GM12873 (cell line): ENCODE results near the gene KIFAP3.

Experiments
- TF ChIP-seq, protein P1 (sequence below): IDR thresholded peaks from 2 replicates; pipeline ENCODE4 v1.5.1; 2012; ENCODE audit warnings: low read depth, mild to moderate bottlenecking, moderate library complexity, low read length, control low read depth; ENCODE audit not compliant: insufficient read depth; ENCODE audit errors: missing control alignments

KIFAP3 gene

DNA sequence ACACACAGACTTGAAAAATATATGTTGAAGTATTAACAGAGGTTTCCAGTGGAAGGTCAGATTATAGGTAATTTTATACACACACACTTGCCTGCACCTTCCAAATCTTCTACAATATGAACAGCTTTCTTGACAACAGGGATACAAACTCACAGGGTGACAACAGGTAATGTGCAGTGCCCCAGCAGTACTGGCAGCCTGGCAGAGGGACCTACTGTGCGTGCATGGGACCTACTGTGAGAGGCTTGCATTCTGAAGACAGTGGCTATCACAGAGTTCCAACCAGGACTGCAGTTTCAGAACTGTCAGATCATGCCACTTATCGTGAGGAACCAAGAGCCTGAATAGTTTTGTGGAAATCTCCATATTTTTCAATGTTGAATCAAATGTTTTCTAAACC lies 184.6 kb downstream of the KIFAP3 start:
- TF ChIP-seq, protein P1, sequence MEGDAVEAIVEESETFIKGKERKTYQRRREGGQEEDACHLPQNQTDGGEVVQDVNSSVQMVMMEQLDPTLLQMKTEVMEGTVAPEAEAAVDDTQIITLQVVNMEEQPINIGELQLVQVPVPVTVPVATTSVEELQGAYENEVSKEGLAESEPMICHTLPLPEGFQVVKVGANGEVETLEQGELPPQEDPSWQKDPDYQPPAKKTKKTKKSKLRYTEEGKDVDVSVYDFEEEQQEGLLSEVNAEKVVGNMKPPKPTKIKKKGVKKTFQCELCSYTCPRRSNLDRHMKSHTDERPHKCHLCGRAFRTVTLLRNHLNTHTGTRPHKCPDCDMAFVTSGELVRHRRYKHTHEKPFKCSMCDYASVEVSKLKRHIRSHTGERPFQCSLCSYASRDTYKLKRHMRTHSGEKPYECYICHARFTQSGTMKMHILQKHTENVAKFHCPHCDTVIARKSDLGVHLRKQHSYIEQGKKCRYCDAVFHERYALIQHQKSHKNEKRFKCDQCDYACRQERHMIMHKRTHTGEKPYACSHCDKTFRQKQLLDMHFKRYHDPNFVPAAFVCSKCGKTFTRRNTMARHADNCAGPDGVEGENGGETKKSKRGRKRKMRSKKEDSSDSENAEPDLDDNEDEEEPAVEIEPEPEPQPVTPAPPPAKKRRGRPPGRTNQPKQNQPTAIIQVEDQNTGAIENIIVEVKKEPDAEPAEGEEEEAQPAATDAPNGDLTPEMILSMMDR = no peak

DNA sequence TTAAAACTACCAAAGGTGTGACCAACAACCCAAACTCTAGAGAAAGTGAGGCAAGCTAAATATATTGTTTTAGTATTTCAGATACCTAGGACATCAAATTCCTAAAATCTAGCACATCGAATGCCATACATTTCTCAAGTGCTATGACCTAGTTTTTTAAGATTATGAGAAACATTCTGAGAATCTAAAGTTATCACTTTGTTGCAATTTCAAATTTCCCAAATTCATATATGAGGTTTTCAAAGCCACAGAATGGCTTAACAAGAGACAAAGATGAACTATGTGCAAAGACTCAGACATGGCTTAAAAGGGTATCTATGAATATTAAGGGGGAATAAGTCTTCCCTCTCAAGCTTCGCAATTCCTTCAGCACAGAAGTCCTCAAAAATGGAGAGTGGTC lies 187.6 kb downstream of the KIFAP3 start:
- TF ChIP-seq, protein P1 = no peak

DNA sequence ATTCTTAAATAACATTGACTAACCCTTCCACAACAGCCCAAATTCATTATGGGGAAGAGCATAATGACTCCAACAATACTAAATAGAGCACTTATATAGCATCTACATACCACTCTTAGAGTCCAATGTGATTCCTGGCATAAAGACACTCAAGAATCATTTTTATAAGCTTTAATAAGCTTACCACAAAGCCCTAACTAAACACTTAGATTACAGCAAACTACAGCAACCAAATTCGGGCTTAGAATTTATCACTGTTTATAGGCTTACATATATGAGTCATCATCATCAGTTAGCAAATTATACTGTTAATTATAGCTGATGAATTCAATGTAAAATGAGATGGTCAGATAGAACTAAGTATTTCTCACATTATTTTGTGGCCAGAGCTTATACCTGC lies 188.1 kb downstream of the KIFAP3 start:
- TF ChIP-seq, protein P1 = no peak

DNA sequence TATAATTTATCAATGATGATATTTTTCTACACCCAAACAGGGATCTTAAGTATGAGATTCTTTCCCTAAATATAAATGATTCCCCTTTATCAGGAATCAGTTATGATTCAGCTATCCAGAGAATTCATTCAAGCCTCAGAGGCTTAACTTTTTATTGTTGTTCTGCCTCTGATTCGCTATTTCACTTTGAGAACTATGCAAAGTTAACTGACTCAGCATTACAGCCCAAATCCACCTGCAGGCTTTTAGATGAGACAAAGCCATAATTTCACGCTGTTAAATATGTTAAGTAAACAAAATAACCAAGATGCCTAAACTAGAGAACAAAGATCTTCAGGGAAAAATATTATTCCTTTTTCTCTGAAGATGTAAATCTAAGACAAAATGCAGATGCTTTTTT lies 189.3 kb downstream of the KIFAP3 start:
- TF ChIP-seq, protein P1 = no peak

DNA sequence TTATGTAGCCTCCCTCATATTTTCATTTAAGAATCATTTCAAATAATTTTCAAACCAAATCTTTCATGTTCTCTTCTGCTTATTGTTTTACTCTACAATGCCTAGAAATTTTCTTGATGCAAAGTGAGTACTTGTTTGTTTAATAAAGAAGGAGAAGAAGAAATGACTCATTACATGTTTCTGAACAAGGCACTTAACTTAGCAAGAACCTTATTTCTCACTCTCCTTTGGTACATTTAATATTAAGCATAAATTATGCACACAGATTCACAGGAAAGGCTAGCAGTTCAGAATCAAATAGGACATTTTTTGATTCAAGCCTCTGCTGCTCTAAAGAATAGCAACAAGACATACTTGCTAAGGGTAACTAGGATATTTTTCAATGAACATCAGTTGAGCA lies 189.9 kb downstream of the KIFAP3 start:
- TF ChIP-seq, protein P1 = no peak

DNA sequence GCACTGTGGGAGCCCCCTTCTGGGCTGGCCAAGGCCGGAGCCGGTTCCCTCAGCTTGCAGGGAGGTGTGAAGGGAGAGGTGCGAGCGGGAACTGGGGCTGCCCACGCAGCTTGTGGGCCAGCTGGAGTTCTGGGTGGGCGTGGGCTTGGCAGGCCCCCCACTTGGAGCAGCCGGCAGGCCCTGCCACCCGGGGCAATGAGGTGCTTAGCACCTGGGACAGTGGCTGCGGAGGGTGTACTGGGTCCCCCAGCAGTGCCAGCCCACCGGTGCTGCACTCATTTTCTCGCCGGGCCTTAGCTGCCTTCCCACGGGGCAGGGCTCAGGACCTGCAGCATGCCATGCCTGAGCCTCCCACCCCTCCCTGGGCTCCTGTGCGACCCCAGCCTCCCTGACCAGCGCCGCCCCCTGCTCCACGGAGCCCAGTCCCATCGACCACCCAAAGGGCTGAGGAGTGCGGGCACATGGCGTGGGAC lies 192.4 kb downstream of the KIFAP3 start:
- TF ChIP-seq, protein P1 = no peak

DNA sequence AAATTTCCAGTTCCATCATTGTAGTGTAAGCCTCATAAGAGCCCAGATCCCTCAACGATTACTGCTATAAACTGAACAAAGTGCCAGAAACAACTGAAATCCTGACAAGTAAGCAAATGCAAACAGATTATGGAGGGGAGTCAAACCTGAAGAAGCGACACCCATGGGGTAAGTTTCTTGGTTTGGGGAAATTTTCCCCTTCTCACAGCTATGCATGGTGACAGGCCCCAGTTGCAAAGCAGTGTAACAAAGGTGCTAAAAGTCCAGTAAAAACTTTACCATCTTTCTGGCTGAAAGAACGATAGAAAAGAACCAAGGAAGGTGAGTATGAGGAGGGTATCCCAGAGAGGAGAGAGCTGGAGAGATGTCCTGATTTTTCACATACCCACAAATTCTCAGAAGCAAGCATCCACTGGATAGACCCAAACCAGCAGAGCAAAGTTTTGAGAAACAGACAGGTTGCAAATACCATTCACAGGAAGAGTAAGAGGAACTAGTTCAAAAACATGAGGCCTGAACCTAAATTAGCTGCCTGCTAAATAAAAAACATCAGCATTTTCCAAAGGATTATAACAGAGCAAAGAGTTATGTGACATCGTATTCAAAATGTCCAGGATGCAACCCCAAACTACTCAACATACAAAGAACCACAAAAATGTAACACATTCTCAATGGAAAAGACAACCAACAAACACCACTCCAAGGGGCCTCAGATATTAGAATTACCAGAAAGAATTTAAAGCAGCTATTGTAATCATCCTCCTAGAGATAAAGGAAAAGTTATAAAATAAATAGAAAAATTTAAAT lies 195.3 kb downstream of the KIFAP3 start:
- TF ChIP-seq, protein P1 = no peak
